Progenitor cell of endocrine pancreas (in vitro differentiated cells): ENCODE data around the gene DUSP11. TPM values are rescaled to one million over a fixed set of nuclear protein-coding genes. Genes with fewer than 3 reads are reported as not detected.

Source experiments
- DNase-seq: peaks from one replicate; pipeline ENCODE4 v3.0.0; 2021; ENCODE audit warnings: low spot score; ENCODE audit not compliant: unreplicated experiment
- H3K27ac Mint-ChIP-seq: 2 replicates; pipeline ENCODE4 v1.8.0; 2021; ENCODE audit warnings: mild to moderate bottlenecking, moderate library complexity, mixed read lengths
- H3K27me3 Mint-ChIP-seq: 2 replicates; pipeline ENCODE4 v1.8.0; 2021; ENCODE audit warnings: mixed read lengths
- H3K36me3 Mint-ChIP-seq: 2 replicates; pipeline ENCODE4 v1.8.0; 2022; ENCODE audit warnings: mixed read lengths; ENCODE audit not compliant: insufficient read depth
- H3K4me1 Mint-ChIP-seq: 2 replicates; pipeline ENCODE4 v1.8.0; 2021; ENCODE audit warnings: low read depth, mixed read lengths
- H3K4me3 Mint-ChIP-seq: 2 replicates; pipeline ENCODE4 v1.8.0; 2021; ENCODE audit warnings: low read depth, mild to moderate bottlenecking, moderate library complexity, mixed read lengths
- H3K9me3 Mint-ChIP-seq: 2 replicates; pipeline ENCODE4 v1.8.0; 2021; ENCODE audit warnings: low read depth, mixed read lengths
- total RNA-seq: library from RNA; stranded (reverse); gene quantifications from 2 replicates; pipeline ENCODE4 v1.2.1, GENCODE V29; 2021
- TF ChIP-seq, protein P1 (sequence below): fragments of 200-600 bp; sonication (generic); IDR thresholded peaks from one replicate; pipeline ENCODE4 v1.5.0; 2021; ENCODE audit warnings: antibody characterized with exemption, mild to moderate bottlenecking; ENCODE audit not compliant: unreplicated experiment

Gene DUSP11
- total RNA-seq, 1 donor from 2014 or later, result 25.0 TPM

GRCh38 chr2:73772819-73773218 is 7.1 kb downstream of the DUSP11 start:
- H3K4me3 Mint-ChIP-seq, result no peak overlapping the region
- DNase-seq, result no peak
- TF ChIP-seq, protein P1, sequence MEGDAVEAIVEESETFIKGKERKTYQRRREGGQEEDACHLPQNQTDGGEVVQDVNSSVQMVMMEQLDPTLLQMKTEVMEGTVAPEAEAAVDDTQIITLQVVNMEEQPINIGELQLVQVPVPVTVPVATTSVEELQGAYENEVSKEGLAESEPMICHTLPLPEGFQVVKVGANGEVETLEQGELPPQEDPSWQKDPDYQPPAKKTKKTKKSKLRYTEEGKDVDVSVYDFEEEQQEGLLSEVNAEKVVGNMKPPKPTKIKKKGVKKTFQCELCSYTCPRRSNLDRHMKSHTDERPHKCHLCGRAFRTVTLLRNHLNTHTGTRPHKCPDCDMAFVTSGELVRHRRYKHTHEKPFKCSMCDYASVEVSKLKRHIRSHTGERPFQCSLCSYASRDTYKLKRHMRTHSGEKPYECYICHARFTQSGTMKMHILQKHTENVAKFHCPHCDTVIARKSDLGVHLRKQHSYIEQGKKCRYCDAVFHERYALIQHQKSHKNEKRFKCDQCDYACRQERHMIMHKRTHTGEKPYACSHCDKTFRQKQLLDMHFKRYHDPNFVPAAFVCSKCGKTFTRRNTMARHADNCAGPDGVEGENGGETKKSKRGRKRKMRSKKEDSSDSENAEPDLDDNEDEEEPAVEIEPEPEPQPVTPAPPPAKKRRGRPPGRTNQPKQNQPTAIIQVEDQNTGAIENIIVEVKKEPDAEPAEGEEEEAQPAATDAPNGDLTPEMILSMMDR, result no peak
- H3K36me3 Mint-ChIP-seq, result peaks cover 25% of the 10 kb centered on the region
- H3K27me3 Mint-ChIP-seq, result no peaks in the 10 kb centered on the region
- no peak overlapping the region for H3K27ac Mint-ChIP-seq
- H3K9me3 Mint-ChIP-seq, result no peaks in the 10 kb centered on the region
- H3K4me1 Mint-ChIP-seq, result no peaks in the 10 kb centered on the region

- Mint-ChIP-seq H3K27ac (no peak overlapping the region), H3K27me3 (no peaks in the 10 kb centered on the region), H3K4me3 (no peak overlapping the region), H3K36me3 (peaks cover 25% of the 10 kb centered on the region), H3K4me1 (no peaks in the 10 kb centered on the region), H3K9me3 (no peaks in the 10 kb centered on the region)
- TF ChIP-seq, protein P1, result no peak
- no peak for DNase-seq
Measured at GRCh38 chr2:73770725-73771124, 9.2 kb downstream of the DUSP11 start.

GRCh38 chr2:73766994-73767393 is 12.9 kb downstream of the DUSP11 start:
- Mint-ChIP-seq H3K36me3 (peaks cover 22% of the 10 kb centered on the region), H3K4me3 (no peak overlapping the region), H3K9me3 (no peaks in the 10 kb centered on the region), H3K4me1 (no peaks in the 10 kb centered on the region), H3K27me3 (no peaks in the 10 kb centered on the region), H3K27ac (no peak overlapping the region)
- TF ChIP-seq, protein P1, result no peak
- DNase-seq, result no peak

DNA sequence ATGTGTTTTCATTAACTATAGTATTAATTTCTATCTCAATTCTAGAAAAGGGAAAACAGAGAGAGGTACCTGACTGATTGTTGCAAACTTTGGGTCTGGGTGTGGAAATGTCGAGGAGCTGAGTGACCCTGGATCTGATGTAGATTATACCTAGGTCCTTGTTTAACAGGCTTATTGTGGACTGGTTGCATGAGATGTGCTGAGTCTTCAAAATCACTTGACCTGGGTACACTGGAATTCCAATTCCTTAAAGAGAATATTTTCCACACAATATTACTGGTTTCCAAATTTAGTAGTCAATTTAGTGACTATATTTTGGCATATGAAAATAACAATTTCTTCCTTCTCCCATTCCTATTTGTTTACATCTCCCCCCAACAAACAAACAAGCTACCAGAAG is 13.6 kb downstream of the DUSP11 start:
- peaks cover 21% of the 10 kb centered on the region for H3K36me3 Mint-ChIP-seq
- no peak overlapping the region for H3K4me3 Mint-ChIP-seq

GRCh38 chr2:73764945-73765344 is 15.0 kb downstream of the DUSP11 start:
- TF ChIP-seq, protein P1, result no peak
- Mint-ChIP-seq H3K4me1 (no peaks in the 10 kb centered on the region), H3K9me3 (no peaks in the 10 kb centered on the region), H3K27ac (no peak overlapping the region), H3K36me3 (peaks cover 25% of the 10 kb centered on the region), H3K4me3 (no peak overlapping the region), H3K27me3 (no peaks in the 10 kb centered on the region)
- no peak for DNase-seq

More for the DNA sequence above, 13.6 kb downstream of the DUSP11 start:
- Mint-ChIP-seq H3K4me1 (no peaks in the 10 kb centered on the region), H3K9me3 (no peaks in the 10 kb centered on the region), H3K27me3 (no peaks in the 10 kb centered on the region), H3K27ac (no peak overlapping the region)
- TF ChIP-seq, protein P1, result no peak
- DNase-seq, result no peak
